RWPE1 (cell line): Measurements from ENCODE around the gene TMEM176B.

Experiments
- CTCF ChIA-PET: fragments of 350-600 bp; sonication (Branson Sonifier 250); formaldehyde crosslinking; extraction: SDS; loops from one replicate; lab custom pipeline; 2021; lab: Yijun Ruan, JAX
- POLR2A ChIA-PET: fragments of 400-600 bp; formaldehyde crosslinking; extraction: SDS; loops from one replicate; lab custom pipeline; 2020; ENCODE audit warnings: antibody characterized with exemption; ENCODE audit not compliant: low non-redundant PET; lab: Yijun Ruan, JAX
- DNase-seq: peaks from one replicate; pipeline ENCODE4 v3.0.0; 2012; ENCODE audit warnings: low spot score
- H3K27ac ChIP-seq: fragments of 450-650 bp; 2 replicates; pipeline ENCODE4 v1.5.1; 2017
- TF ChIP-seq, protein P1 (sequence below): fragments of 450-650 bp; conservative IDR thresholded peaks from 2 replicates; pipeline ENCODE4 v1.5.1; 2017; ENCODE audit warnings: low read depth, mild to moderate bottlenecking

Gene TMEM176B

DNA sequence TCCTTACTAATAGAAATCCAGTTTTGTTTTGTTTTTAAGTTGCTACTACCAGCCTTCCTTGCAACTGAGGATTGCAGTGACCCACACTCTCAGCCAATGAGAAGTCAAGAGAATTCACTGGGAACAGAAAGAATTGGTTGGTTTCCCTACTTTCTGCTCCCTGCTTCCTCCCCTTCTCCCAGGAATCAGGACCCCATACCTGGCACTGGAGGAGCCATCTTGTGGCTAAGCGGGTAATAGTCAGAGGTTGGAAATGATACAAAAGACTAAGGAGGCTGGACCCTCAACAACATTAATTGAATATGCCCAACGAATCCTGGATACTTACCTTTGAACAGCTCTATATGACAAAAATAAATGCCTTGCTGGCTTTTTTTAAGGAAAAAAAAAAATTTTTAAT lies 6.7 kb upstream of the TMEM176B start:
- H3K27ac ChIP-seq = no peak overlapping the region
- DNase-seq = no peak
- ChIA-PET POLR2A (no interaction called here), CTCF (no interaction called here)
- TF ChIP-seq, protein P1, sequence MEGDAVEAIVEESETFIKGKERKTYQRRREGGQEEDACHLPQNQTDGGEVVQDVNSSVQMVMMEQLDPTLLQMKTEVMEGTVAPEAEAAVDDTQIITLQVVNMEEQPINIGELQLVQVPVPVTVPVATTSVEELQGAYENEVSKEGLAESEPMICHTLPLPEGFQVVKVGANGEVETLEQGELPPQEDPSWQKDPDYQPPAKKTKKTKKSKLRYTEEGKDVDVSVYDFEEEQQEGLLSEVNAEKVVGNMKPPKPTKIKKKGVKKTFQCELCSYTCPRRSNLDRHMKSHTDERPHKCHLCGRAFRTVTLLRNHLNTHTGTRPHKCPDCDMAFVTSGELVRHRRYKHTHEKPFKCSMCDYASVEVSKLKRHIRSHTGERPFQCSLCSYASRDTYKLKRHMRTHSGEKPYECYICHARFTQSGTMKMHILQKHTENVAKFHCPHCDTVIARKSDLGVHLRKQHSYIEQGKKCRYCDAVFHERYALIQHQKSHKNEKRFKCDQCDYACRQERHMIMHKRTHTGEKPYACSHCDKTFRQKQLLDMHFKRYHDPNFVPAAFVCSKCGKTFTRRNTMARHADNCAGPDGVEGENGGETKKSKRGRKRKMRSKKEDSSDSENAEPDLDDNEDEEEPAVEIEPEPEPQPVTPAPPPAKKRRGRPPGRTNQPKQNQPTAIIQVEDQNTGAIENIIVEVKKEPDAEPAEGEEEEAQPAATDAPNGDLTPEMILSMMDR = no peak

DNA sequence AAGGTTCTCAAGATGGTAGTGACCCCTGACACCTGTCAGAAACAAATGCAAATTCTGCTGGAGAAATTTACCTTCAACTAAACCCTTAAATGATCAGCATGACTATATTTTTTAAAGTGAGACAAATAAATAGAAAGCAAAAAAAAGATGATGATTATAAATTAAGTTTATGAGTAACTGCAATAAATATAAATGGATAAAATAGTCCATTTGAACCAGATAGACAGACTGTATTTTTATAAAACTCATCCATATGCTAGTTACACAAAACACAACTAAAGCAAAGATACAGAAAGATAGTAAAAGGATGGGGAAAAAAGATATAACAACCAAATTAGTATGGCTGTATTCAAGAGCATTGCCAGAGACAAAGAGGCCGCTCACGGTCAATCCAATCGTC lies 6.3 kb upstream of the TMEM176B start:
- no peak for DNase-seq
- POLR2A ChIA-PET = no interaction called here
- CTCF ChIA-PET = no interaction called here
- TF ChIP-seq, protein P1 = no peak
- H3K27ac ChIP-seq = no peak overlapping the region

DNA sequence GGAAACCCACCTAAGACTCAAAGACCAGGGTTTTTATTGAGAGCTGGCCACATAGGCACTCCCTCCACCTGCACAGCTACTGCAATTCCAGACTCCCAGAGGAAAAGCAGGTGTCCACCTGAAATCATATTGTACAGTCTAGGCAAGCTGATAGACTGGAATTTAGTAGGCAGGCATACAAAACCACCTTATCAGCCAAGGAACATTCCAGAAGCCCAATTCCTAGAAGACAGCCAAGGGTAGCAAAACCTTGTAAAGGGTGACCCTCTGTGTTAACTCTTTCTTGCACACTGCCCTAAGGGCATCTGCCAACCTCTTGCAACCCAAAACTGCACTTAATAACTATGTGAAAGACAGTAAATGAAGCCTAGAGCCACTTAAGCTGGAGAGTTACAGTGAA lies 5.7 kb upstream of the TMEM176B start:
- H3K27ac ChIP-seq = no peak overlapping the region
- TF ChIP-seq, protein P1 = no peak
- POLR2A ChIA-PET = no interaction called here
- no peak for DNase-seq
- CTCF ChIA-PET = no interaction called here

GRCh38 chr7:150804802-150805201 lies 4.6 kb upstream of the TMEM176B start:
- TF ChIP-seq, protein P1 = no peak
- CTCF ChIA-PET = no interaction called here
- no peak for DNase-seq
- POLR2A ChIA-PET = no interaction called here
- no peak overlapping the region for H3K27ac ChIP-seq

DNA sequence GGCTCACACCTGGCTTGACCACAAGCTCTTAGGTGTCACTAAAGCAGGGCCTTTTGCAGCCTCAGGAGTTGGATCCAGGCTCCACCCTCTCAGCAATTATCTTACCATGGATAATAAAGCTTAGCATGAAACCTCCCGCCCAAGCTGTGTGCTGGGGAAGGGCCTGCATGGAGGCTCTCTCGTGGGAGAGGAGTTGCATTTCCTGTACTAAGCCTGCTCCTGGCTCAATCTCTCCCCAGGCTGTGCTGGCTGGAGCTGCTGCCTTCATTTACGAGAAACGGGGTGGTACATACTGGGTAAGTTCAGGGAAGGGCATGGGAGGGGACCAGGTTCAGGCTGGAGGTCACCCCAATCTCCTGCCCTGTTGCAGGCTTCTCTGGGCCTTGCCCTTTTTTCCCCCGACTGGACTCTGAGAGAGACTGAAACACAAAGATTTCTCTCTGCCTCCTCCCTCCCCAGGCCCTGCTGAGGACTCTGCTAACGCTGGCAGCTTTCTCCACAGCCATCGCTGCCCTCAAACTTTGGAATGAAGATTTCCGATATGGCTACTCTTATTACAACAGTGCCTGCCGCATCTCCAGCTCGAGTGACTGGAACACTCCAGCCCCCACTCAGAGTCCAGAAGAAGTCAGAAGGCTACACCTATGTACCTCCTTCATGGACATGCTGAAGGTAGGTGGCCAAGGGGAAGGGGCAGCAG lies 3.1 kb upstream of the TMEM176B start:
- TF ChIP-seq, protein P1 = no peak
- no peak overlapping the region for H3K27ac ChIP-seq
- DNase-seq = no peak
- ChIA-PET POLR2A (no interaction called here), CTCF (no interaction called here)

GRCh38 chr7:150801946-150802771 lies 2.0 kb upstream of the TMEM176B start:
- no peak for DNase-seq
- ChIA-PET CTCF (no interaction called here), POLR2A (no interaction called here)
- TF ChIP-seq, protein P1 = no peak
- no peak overlapping the region for H3K27ac ChIP-seq
